HG03139 (cell line): ENCODE measurements around the gene PCDH9.
"Not testable (repeated sequence)": the region's sequence is repeated elsewhere in the genome, so short reads cannot be mapped to it uniquely, and the experiment has no call there.

Experiments used
- ATAC-seq: cut with Tn5 transposase; IDR thresholded peaks from one replicate; pipeline ENCODE4 v1.9.1; 2021; ENCODE audit not compliant: unreplicated experiment

Gene PCDH9

GRCh38 chr13:66803013-66803807 lies 426.9 kb downstream of the PCDH9 start:
- ATAC-seq = no peak

GRCh38 chr13:66795636-66796035 lies 434.5 kb downstream of the PCDH9 start:
- ATAC-seq = no peak

GRCh38 chr13:66794340-66795031 lies 435.6 kb downstream of the PCDH9 start:
- peak; percentile 59 for ATAC-seq

- no peak for ATAC-seq
Measured at GRCh38 chr13:66790861-66791260, 439.3 kb downstream of the PCDH9 start.

GRCh38 chr13:66781241-66781640 lies 448.9 kb downstream of the PCDH9 start:
- no peak for ATAC-seq

- ATAC-seq = no peak
Measured at GRCh38 chr13:66780814-66781213, 449.3 kb downstream of the PCDH9 start.

GRCh38 chr13:66778461-66778860 lies 451.7 kb downstream of the PCDH9 start:
- no peak for ATAC-seq

GRCh38 chr13:66775196-66775595 lies 454.9 kb downstream of the PCDH9 start:
- no peak for ATAC-seq

GRCh38 chr13:66774046-66774445 lies 456.1 kb downstream of the PCDH9 start:
- ATAC-seq = no peak

- no peak for ATAC-seq
Measured at GRCh38 chr13:66765559-66765958, 464.6 kb downstream of the PCDH9 start.

- not testable (repeated sequence) for ATAC-seq
Measured at GRCh38 chr13:66760678-66761077, 469.5 kb downstream of the PCDH9 start.

GRCh38 chr13:66759919-66760318 lies 470.2 kb downstream of the PCDH9 start:
- no peak for ATAC-seq

- peak; percentile 58 for ATAC-seq
Measured at GRCh38 chr13:66751691-66752090, 478.4 kb downstream of the PCDH9 start.

GRCh38 chr13:66748712-66749111 lies 481.4 kb downstream of the PCDH9 start:
- ATAC-seq = no peak

GRCh38 chr13:66745307-66745706 lies 484.8 kb downstream of the PCDH9 start:
- no peak for ATAC-seq

GRCh38 chr13:66723576-66723975 lies 506.6 kb downstream of the PCDH9 start:
- ATAC-seq = no peak

- no peak for ATAC-seq
Measured at GRCh38 chr13:66716538-66716937, 513.6 kb downstream of the PCDH9 start.

- ATAC-seq = no peak
Measured at GRCh38 chr13:66714795-66715194, 515.3 kb downstream of the PCDH9 start.

GRCh38 chr13:66704110-66704509 lies 526.0 kb downstream of the PCDH9 start:
- no peak for ATAC-seq

- no peak for ATAC-seq
Measured at GRCh38 chr13:66703597-66703996, 526.5 kb downstream of the PCDH9 start.

- no peak for ATAC-seq
Measured at GRCh38 chr13:66700117-66700601, 530.0 kb downstream of the PCDH9 start.

- ATAC-seq = no peak
Measured at GRCh38 chr13:66693656-66694055, 536.5 kb downstream of the PCDH9 start.
